ENCODE data around the gene USP33.
"Not testable (repeated sequence)": the region's sequence is repeated elsewhere in the genome, so short reads cannot be mapped to it uniquely, and the experiment has no call there.

The USP33 gene

DNA sequence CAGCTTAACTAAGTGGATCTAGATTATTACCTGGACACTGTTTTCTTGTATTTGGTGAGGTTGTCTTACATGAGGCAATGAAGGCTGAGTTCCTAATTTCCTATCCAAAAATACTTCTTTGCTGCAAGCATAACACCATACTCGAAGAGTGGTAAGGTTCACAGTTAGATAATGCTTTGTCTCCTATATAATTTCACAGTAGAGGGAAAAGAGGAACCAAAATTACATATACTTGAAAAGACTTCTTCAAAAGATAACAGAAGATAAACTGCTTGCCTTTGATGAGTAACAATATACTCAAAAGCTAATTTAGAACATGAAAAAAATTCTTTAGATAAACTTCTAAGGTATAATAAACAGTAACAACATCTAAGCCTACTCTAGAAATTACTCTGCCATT lies 20.4 kb downstream of the USP33 start:
- no peak for DNase-seq (ENCODE audit: low spot score)

DNA sequence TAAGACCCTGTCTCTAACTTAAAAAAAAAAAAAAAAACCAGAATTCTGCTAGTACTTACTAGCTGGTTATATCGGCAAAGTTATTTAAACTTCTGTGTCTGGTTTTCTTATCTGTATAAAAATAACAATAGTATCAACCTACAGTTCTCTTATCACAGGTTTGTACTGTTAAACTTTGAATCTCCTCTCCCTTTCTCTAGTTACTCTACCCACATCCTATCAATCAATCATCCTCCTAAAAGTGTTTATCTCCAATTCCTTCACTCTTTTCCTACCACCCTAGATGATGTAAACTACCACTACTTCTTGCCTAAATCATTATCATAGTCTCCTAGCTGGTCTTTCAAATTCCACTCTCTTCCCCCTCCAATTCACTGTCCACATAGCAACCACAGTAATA lies 27.6 kb downstream of the USP33 start:
- no peak for DNase-seq (ENCODE audit: low spot score)

- DNase-seq (ENCODE audit: low spot score) = no peak
Measured at GRCh38 chr1:77725706-77726105, 33.9 kb downstream of the USP33 start.

DNA sequence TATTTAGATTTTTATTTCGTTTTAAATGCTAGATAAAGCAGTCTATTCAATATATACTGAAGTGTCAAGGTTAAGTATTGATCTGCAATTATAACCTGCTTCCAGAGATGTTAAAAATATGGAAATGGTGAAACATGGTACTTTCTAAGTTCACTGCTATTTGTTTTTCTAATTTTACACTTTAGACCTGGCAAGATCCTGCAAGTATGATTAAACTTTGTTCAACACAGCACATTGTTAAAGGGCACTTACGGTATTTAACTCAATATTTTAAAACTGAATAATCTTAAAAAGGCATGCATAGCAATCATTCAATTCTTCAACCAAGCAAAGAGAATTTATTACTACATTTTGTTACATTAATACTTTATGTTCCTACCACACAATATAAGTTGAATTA lies 41.5 kb downstream of the USP33 start:
- no peak for DNase-seq (ENCODE audit: low spot score)

GRCh38 chr1:77716065-77716464 lies 43.6 kb downstream of the USP33 start:
- no peak for DNase-seq (ENCODE audit: low spot score)

- DNase-seq (ENCODE audit: low spot score) = no peak
Measured at GRCh38 chr1:77709727-77710126, 49.9 kb downstream of the USP33 start.

DNA sequence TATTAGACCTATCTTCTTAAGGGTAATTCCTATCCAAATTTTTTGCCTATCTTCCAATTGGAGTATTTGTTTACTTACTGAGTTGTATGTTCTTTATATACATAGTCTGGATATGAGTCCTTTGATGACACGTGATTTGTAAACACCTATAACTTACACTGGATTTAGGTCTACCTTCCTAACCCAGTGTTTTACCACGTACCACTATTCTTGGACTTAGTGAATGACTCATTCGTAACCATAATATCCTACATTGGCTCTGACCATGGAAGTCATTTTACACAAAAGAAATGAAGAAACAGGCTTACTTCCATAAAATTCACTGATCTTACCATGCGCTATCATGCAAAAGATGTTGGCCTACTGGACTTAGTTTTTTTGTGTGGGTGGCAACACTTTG lies 53.3 kb downstream of the USP33 start:
- no peak for DNase-seq (ENCODE audit: low spot score)

GRCh38 chr1:77704736-77705135 lies 54.9 kb downstream of the USP33 start:
- no peak for DNase-seq (ENCODE audit: low spot score)

- DNase-seq (ENCODE audit: low spot score) = not testable (repeated sequence)
Measured at GRCh38 chr1:77699673-77700072, 60.0 kb downstream of the USP33 start.

DNA sequence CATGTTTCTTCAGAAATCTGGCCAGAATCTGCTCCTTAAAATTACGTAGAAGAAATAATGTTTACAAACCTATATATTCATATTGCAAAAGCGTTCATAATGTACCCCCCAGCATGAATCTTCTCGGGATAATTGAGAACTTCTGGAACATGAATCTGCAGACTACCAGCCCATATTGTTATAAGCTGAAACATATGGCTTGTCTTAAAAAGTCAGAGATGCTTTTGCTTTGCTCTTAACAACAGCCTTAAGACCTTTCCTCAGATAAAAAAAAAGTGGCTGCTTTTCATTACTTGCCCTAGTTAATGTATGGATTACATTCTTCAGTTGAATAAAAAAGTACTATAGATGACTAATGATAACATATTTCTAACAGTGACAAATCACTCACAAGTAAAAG lies 62.2 kb downstream of the USP33 start:
- no peak for DNase-seq (ENCODE audit: low spot score)

DNA sequence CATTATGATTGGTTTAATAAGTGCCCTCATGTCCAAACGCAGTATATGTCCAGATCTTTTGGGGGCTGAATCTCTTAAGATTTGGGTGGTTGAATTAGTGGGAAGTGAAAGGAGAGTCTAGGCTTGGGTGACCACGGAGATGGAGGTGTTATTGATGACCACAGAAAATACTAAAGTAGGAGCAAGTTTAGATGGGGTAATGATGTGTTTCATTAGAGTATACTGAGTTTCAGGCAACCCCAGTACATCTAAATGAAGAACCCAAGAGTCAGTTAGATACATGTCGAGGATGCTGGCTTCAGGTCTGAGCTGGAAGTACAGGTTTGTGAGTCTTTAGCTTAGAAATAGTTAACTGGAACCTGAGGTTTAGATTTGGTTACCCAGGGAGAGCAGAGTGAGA lies 70.7 kb downstream of the USP33 start:
- no peak for DNase-seq (ENCODE audit: low spot score)

DNA sequence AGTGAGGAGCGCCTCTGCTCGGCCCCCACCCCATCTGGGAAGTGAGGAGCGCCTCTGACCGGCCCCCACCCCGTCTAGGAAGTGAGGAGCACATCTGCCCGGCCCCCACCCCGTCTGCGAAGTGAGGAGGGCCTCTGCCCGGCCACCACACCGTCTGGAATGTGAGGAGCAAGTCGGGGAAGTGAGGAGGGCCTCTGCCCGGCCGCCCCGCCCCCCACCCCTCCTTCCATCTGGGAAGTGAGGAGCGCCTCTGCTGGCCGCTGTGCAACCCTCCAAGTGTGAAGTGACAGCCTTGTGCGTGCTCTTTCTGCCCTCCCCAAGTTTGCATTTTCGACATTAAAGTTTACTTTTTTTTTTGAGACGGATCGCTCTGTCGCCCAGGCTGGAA lies 72.1 kb downstream of the USP33 start:
- peak; percentile 23 for DNase-seq (ENCODE audit: low spot score)

GRCh38 chr1:77686796-77687518 lies 72.7 kb downstream of the USP33 start:
- DNase-seq (ENCODE audit: low spot score) = no peak

DNA sequence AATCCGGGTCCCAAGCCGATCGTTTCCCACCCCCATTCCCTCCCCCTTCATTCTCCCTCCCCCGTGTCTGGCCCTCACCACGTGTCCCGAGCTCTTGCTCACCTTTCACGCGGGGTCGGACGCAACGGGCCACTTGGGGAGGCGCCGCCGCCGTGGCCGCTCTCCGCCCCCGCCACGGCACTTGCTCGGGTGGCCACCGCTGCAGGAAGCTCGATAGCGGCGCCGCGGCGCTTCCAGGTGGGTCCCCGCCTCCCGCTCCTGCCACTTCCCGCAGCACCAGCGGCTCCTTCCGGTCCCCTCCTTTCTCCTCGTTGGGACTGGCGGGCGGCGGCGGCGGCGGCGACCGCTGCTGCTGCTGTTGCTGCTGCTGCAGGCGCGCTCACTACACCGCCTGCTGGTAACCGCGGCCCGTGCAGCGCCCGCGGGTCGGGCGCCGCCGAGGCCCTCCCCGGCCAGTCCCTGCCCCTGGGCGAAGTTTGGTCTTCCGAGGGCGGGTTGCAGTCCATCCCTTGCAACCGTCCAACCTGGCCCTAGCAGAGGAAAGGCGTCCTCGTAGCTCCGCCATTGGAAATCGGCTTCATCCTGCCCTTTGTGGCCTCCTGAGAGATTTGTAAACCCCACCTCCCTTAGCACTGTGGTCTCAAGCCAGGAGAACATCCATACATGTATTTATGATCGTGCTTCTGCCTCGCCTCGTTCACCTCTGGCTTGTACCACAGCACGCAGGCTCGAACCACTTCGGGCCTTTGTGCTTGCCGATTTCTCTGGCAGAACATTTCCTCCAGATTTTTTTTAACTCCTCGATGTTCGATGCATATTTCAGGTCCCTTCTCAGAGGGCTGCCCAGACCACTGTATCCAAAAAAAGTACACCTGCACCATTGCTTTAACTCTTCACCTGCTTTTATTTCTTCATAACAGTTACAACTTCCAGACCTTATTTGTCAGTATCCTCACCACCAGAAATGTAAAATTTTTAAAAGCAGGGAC lies 76.2 kb downstream of the USP33 start:
- DNase-seq (ENCODE audit: low spot score) = peak; percentile 97

DNA sequence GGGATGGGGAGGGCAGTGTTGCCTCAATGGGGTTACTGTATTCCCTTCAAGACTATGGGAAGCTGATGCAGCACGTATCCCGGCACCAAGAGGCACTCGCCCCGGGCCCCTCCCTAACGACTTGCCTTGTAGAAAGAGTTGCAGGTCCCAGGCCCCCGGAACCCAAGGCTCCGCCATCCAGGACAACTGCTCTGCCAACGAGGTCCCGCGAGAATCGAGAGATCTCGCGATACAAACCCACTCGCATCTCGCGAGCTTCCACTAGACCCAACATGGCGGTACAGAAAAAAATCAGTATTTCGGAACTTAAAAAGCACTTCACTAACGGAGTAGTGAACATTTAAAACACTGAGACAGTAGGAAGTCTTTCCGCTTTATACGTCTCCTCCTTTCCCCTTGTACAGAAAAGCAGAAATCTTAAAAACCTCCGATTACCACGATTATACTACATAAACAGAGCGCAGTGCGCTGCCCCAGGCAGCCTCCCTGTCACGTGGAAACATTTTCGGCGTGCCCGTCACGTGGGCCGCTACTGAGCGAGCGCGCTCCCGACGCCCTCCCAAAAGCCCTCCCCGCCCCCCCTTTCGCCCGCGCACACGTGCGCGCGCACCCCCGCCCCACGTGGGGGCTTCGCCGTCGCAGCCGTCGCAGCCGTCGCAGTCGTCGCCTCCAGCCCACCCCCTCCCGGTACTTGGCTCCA lies 77.0 kb downstream of the USP33 start, which contains the start of gene ZZZ3:
ZZZ3 (minus strand) TSS at position 199 of the 700 bp plus-strand sequence. CDS start 49,304 bp downstream, outside the sequence.
- peak; percentile 93 for DNase-seq (ENCODE audit: low spot score)

DNA sequence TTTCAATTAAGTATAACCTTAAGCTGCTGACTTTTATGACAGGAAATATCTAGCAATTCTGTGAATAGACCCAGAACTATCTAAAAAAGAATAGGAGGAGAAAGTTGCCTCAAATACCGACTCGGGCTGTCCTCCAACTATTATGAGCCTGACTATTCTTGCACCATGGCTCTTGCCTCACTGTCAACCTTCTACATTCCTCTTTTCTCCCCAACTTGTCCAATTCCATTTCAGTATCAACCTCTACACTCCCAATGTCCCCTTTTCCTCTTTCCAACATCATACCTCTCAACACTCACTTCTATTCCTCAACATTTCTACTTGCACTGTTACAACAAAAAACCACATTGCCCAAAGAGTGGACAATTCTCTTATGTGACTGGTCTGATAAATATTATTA lies 79.5 kb downstream of the USP33 start:
- DNase-seq (ENCODE audit: low spot score) = no peak

- DNase-seq (ENCODE audit: low spot score) = no peak
Measured at GRCh38 chr1:77678660-77679610, 80.7 kb downstream of the USP33 start.

DNA sequence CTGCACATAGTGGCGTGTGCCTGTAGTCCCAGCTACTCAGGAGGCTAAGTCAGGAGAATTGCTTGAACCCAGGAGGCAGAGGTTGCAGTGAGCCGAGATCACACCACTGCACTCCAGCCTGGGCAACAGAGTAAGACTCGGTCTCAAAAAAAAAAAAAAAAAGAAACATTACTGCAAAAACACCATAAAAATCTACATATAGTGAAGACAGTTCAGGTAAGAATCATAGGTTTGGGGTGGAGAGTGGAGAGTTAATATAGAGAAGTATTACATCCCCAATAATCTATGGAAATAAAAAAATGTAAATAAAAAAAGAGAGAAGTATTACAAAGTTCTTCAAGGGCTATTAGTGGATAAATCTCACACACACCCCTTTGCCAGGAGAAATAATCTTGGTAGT lies 84.8 kb downstream of the USP33 start:
- DNase-seq (ENCODE audit: low spot score) = not testable (repeated sequence)

GRCh38 chr1:77673716-77674355 lies 85.8 kb downstream of the USP33 start:
- DNase-seq (ENCODE audit: low spot score) = no peak

- no peak for DNase-seq (ENCODE audit: low spot score)
Measured at GRCh38 chr1:77673030-77673429, 86.6 kb downstream of the USP33 start.

DNA sequence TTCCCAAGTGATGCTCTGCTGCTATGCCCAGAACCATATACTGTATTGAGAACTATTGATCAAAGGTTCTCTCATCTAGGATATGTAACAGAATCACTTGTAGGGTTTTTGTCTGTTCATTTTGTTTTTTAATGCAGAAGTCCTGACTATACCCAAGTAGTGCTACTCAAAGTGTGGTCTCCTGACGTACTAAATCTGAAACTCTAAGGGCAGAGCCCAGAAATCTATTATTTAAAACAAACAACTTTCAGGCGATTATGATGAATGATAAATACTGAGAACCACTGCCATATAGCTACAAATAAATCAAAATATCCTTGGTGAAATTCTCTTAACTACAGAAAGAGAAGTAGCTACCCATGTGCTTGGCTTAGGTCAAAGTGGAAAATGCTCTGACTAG lies 87.3 kb downstream of the USP33 start:
- no peak for DNase-seq (ENCODE audit: low spot score)

All from kidney tubule cell (primary cell).